Skin epidermis (tissue), 12 donors: ENCODE data around the gene PFKFB4.
A peak's percentile ranks its signal among the peaks of the same experiment; 100 is the strongest.
"Not testable (repeated sequence)": the region's sequence is repeated elsewhere in the genome, so short reads cannot be mapped to it uniquely, and the experiment has no call there.

ENCODE experiments used
- H3K27ac ChIP-seq, 21 experiments: fragments of 200-600 bp; sonication (generic) in 11 of 21; one replicate each; pipeline ENCODE4 v1.5.0; 2020; ENCODE audit warnings: mild to moderate bottlenecking in 3 of 21, inconsistent platforms in 2 of 21, moderate library complexity in 2 of 21
- H3K4me3 ChIP-seq, 7 experiments: fragments of 200-600 bp; sonication (generic) in 2 of 7; one replicate each; pipeline ENCODE4 v1.5.0; 2020; ENCODE audit warnings: inconsistent platforms in 2 of 7, mild to moderate bottlenecking in 2 of 7, moderate library complexity in 1 of 7

The PFKFB4 gene

DNA sequence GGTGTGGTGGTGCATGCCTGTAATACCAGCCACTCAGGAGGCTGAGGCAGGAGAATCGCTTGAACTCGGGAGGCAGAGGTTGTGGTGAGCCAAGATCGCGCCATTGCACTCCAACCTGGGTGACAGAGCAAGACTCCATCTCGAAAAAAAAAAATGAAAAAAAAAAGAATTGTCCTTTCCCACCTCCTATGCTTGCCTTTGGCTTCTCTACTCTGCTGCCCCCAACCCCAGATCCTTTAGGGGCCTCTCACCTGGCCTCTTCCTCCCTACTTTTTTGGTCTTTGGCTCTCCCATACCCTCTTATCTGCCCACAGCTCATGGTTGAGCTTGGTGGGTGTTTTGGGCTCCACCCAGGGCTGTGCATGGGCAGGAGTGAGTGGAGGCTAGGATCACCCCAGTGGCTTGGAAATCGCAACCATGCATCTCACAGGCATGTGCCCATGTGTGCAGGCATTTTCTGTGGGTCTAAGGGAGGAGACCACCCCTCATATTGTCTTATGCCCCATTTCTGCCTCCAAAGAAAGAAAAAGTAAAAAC lies 50.6 kb downstream of the PFKFB4 start:
- Histone ChIP-seq H3K4me3 (no peak overlapping the region), H3K27ac (peak overlapping the region in 3 of 21 experiments; percentile 45 to 98 (median 97))

DNA sequence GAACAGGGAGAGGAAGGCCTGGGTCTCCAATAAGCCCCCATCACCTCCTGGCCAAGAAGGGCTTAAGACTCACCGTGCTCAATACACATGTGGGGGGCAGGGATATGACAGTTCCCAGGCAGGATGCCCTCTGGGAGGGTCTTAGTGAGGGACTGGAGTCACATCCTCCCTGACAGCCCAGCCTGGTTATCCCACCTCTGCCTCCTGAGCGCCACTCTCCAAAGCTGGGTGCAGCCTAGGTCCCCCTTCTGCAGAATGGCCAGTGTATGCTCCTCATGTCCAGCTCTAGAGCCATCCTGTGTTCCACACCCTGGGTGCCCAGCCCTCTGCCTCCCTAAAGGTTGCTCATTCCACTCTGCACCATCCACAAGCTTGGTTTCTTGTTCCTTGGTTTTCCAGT lies 51.5 kb downstream of the PFKFB4 start:
- Histone ChIP-seq H3K27ac (peak overlapping the region in 17 of 21 experiments; percentile 87 to 98 (median 94)), H3K4me3 (no peak overlapping the region)

DNA sequence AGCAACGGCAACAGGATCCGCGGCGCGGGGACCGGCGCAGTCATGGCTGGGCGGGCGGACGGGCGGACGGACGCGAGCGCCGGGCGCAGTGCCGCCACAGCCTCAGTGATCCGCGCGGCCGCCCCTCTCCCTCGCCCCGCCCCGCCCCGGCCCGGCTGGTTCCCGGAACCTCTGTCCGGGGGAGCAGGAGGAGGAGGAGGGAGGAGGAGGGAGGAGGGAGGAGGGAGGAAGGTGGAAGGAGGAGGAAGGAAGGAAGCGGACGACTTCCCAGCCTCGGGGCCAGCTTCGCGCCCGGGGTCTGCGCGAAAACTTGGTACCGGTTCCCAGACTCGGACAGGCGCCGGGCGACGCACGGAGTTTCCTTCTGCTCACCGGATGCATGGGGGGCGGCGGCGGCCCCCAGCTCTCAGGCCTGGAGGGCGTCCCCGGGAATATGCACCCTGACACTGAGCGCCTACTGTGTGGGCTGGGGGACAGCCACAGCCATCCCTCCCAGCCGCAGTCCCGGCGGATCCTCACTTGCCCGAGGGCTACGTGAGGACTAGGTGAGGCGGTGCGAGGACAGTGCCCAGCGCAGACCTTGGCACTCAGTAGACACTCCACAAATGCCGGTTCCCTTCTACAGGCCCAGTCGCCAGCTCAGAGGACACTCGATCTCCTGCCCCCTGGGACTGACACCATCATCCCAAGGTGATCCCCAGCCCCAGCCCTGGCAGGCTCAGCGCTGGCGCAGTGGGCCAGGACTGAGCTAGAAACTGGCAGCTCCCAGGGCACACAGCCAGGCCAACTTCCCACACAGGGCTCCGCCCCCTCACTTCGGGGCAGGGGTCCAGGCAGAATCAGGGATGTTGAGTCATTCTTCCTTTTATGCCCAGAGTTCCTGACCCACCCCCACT lies 52.3 kb downstream of the PFKFB4 start, which contains the start of gene SHISA5:
Gene SHISA5, minus strand, starts transcription at position 124 of the 896 bp plus-strand sequence. Its CDS starts 80 bp downstream, at position 44.
- H3K4me3 ChIP-seq, result peak within 1 kb of the TSS; percentile 40 to 78 (median 58)
- peak within 1 kb of the TSS; percentile 76 to 98 (median 93) for H3K27ac ChIP-seq

DNA sequence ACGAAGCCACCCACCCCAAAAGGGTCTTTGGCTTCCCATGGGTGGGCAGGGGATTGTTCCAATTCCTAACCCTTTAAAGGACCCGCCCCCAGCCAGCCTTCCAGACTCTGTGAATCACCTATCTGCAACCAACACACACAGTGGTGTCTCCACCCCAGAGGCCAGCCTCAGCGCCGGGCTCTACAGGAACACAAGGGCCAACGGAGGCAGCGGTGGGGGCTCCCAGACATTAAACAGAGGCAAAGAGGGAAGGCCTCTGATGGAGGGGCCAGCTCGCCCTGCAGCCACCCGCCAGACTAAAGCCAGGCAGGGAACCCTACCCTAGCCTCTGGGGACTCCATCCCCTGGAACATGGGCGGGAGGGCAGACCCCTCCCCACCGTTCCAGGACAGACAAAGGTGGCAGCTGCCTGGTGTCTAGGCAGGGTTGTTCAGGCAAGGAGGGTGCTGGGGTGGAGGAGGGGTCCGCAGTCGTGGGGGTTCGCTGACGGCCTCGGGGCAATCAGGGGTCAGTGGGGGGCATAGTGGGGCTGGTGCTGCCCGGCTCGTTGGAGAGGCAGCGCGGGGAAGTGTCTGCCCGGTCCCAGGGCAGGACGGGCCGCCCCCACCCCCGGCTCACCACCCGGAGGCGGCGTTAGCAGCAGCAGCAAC lies 53.1 kb downstream of the PFKFB4 start:
- H3K27ac ChIP-seq, result peak overlapping the region; percentile 66 to 98 (median 93)
- H3K4me3 ChIP-seq, result peak overlapping the region; percentile 40 to 78 (median 58)

DNA sequence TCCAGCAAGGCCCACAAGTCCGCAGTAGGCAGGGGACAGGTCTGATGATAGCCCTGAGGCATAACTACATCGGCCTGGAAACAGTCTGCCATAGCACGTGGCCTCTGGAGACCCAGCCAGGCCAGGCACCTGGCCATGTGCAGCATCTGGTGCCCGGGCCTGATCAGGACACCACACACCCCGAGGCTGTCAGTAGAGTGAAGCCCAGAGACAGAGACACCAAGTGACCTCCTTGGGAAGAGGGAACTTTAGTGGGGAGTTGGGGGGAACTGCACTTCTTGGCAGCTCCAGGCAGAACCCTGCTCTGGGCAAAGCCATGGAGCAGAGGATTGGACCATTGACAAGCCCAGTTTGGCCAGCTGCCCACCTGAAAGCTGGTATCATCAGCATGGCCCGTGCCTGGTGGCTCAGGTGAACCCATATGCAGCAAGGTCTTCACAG lies 53.9 kb downstream of the PFKFB4 start:
- Histone ChIP-seq H3K27ac (peak overlapping the region in 19 of 21 experiments; percentile 86 to 98 (median 93)), H3K4me3 (peak overlapping the region in 5 of 7 experiments; percentile 50 to 78 (median 58))

DNA sequence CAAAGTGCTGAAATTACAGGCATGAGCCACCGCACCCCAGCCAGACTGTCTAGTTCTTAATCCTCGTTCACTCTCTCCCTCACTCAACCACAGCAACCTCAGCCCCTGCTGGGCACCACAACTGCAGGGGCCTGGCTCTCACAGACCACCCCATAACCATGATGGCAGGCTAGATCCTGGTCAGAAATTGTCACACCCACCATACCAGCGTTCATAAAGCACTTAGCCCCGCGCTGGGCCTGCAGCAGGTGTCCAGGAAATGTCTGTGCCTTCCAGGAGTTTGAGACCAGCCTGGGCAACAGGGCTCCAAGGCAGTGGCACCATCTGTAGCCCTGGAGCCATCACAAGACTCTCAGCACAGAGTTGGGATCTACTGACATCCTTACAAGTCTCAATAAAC lies 54.5 kb downstream of the PFKFB4 start:
- Histone ChIP-seq H3K4me3 (no peak overlapping the region), H3K27ac (peak overlapping the region in 11 of 21 experiments; percentile 90 to 98 (median 95))

DNA sequence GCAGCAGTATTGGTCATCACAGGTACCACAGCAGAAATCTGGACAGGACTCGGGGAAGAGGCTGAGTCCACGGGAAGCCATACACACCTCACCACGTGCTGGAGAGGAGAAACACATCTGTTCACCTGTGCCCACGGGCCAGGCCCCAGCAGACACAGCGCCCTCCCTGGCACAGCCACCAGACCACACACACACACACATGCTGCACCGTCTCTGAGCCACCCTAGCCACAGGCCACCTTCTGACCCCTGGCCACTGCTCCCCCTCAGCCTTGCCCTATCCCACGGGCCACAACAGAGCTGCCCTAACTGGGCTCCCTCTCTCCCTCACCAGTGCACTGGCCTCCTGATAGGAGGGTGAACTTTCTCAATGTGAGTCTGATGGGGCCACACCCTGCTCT lies 55.4 kb downstream of the PFKFB4 start:
- Histone ChIP-seq H3K4me3 (no peak overlapping the region), H3K27ac (peak overlapping the region in 6 of 21 experiments; percentile 3 to 49 (median 23))

DNA sequence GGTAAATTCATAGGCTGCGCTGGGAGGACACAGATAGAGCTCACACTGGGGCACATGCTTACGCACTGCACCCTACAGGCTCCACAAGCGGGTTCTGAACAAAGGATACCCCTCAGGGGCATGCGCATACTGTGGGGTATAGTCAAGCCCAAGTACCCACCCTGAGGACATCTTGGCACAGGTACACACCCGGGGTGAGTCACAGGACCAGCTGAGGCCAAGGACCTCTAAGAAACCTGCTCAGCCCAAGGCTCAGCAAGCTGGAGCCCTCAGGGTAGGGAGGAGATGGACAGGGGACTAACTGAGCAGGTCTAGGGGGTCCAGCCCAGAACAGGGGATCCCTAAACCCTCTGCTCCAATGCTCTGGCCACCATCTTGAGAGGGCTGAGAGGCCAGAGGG lies 55.9 kb downstream of the PFKFB4 start:
- H3K27ac ChIP-seq, result peak overlapping the region in 4 of 21 experiments; percentile 3 to 48 (median 23)

DNA sequence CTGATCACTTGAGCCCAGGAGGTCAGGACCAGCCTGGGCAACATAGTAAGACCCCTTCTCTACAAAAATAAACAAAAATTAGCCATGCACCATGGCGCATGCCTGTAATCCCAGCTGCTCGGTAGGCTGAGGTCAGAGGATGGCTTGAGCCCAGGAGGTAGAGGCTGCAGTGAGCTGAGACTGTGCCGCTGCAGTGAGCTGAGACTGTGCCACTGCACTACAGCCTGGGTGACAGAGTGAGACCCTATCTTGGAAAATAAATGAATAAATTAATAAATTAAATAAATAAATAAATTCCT lies 63.5 kb downstream of the PFKFB4 start:
- Histone ChIP-seq H3K27ac (peak overlapping the region in 16 of 21 experiments; percentile 0 to 75 (median 56)), H3K4me3 (no peak overlapping the region)

More for the DNA sequence above, 55.9 kb downstream of the PFKFB4 start:
- no peak overlapping the region for H3K4me3 ChIP-seq

DNA sequence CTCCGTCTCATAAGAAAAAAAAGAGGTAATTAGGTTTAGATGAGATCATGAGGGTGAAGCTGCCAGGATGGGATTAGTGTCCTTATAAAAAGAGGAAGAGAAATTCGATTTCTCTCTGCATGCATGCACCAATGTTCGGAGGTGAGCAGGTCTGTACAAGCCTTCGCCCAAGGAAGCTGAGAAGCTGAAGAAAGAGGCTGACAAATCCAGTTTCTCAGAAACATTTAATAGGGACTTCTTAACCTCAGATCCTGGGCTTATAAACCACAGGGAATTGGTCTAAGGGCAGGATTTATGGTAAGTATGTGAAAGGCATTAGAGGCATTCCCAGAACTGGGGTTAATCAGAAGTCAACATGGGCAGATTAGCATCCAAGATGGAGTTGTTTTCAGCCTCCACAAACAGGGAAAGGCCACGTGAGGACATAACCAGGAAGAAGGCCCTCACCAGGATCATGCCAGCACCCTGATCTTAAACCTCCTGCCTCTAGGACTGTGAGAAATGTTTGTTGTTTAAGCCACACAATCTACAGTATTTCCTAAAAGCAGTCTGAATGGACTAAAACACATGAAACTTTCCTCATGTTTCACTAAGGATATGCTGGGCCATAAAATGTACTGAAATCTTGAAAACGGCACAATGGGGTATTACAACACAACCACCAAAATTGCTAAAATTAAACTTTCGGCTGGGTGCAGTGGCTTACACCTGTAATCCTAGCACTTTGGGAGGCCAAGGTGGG lies 64.0 kb downstream of the PFKFB4 start:
- Histone ChIP-seq H3K4me3 (no peak overlapping the region), H3K27ac (peak overlapping the region in 18 of 21 experiments; percentile 0 to 75 (median 50))

DNA sequence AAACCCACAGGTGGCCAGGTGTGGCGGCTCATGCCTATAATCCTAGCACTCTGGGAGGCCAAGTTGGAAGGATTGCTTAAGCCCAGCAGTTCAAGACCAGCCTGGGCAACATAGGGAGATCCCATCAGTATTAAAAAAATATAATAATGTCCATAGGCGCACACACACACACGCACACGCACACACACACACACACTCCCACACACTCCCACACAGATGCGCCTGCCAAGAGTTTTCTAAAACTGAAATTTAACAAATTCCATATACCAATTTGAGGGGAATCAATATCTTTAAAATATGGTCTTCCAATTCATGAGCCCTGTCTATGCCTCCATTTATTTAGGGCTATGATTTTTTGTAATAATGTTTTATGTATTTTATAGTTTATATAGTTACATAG lies 69.7 kb downstream of the PFKFB4 start:
- Histone ChIP-seq H3K27ac (no peak overlapping the region), H3K4me3 (no peak overlapping the region)

DNA sequence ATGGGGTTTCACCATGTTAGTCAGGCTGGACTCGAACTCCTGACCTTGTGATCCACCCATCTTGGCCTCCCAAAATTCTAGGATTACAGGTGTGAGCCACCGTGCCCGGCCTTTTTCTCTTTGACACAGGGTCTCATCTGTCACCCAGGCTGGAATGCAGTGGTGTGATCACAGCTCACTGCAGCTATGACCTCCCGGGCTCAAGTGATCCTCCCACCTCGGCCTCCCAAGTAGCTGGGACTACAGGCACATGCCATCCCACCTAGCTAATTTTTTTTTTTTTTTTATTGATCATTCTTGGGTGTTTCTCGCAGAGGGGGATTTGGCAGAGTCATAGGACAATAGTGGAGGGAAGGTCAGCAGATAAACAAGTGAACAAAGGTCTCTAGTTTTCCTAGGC lies 73.8 kb downstream of the PFKFB4 start:
- H3K4me3 ChIP-seq, H3K27ac ChIP-seq: not testable (repeated sequence)

DNA sequence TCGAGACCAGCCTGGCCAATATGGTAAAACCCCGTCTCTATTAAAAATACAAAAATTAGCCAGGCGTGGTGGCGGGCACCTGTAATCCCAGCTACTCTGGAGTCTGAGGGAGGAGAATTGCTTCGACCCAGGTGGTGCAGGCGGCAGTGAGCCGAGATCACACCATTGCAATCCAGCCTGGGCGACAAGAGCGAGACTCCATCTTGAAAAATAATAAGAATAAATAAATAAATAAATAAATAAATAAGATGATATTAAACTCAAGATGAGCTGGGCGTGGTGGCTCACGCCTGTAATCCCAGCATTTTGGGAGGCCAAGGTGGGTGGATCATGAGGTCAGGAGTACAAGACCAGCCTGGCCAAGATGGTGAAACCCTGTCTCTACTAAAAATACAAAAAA lies 75.7 kb downstream of the PFKFB4 start:
- H3K27ac ChIP-seq, H3K4me3 ChIP-seq: not testable (repeated sequence)

DNA sequence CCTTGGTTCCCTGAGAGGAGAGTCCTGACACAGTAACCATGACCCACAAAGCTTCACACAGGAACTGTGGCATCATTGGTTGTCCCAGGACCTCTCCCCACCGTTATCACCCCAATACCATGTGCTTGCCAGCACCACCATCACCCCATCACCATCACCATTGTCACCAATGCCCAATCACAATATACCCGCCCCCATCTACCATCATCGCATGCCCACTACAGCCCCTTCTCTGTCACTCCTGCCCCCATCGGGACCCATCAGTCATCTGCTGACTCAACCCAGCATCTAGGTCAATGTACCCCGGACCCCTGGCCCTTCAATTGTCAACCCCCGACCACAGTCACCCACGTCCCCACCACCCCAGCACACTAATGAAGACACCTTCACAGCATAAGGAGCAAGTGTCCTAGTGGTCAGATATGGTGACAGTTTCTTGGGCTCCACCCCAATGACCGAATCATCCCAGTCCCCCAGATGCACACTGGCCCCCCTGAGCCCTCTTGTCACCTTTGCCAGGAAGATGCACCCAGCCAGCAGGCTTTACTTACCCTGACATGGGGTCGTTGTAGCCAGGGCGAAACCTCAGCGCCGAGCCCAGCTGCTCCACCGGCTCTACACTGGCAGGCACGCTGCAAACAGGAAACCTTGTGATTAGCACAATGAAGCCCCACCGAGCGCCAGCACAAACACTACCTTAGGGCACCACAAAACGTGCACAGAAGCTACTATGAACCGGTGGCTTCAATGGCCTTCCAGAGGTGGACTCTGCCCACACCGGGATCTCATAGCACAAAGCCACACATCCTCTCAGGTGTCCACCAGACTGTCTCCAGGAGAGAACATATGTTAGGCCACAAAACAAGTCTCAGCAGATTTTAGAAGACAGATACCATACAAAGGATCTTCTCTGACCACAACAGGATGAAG lies 77.7 kb downstream of the PFKFB4 start:
- Histone ChIP-seq H3K4me3 (peak overlapping the region in 3 of 7 experiments; percentile 12 to 17 (median 15)), H3K27ac (peak overlapping the region in 16 of 21 experiments; percentile 3 to 92 (median 74))

DNA sequence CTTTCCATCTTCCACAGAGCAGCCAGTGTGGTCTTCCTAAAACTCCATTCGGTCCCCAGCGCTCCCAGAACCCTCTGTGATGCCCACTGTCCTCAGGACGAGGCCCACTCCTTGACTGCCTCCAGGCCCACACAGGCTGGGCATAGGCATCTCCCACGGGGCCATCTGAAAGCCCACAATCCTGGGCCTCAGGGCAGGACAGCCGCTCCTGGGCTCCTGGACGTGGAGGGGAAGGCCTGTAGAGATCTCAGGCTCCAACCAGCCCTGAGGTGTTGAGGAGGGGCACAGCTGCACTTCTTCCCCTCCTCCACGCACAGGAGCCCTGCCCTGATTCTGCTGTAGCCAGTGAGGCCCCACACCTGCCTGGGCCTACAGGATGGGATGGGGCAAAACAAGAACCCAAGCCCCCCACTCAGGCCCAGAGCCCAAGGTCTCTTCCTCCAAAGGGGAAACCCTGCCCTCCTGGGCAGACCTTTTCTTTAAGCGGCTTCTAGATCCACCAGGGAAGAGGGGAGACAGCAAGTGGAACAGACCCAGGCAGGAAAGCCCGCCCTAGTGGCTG lies 78.6 kb downstream of the PFKFB4 start:
- Histone ChIP-seq H3K4me3 (peak overlapping the region in 1 of 7 experiments; percentile 17), H3K27ac (peak overlapping the region in 18 of 21 experiments; percentile 3 to 92 (median 72))

DNA sequence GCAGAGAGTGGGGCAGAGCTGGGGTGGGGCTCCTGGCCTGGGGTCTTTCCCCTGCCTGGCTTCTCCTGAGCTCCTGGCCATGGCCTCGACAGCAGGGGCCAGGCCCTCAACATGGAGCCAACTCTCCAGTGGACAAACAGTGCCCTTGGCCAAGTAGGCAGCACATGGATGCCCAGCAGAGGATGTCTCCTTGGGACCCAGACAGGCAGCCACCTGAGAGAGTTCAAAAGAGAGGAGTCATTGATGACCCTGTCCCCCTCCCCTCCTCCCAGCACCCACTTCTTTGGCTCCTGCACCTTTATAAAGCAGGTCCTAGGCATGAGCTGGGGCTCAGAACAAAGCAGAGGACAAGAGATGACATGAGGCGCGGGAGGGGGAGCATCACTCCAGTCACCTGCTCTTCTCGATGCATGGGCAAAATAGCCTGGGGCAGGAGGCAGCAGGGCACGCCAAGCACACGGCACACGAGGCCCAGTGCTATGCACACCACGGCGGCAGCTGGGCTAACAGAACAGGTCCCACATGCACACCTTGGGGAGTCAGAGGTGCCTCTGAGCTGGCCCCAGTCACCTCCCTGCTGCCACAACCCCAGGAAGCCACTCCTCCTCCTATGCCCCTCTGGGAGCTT lies 80.1 kb downstream of the PFKFB4 start:
- H3K27ac ChIP-seq, result peak overlapping the region in 5 of 21 experiments; percentile 7 to 83 (median 35)

DNA sequence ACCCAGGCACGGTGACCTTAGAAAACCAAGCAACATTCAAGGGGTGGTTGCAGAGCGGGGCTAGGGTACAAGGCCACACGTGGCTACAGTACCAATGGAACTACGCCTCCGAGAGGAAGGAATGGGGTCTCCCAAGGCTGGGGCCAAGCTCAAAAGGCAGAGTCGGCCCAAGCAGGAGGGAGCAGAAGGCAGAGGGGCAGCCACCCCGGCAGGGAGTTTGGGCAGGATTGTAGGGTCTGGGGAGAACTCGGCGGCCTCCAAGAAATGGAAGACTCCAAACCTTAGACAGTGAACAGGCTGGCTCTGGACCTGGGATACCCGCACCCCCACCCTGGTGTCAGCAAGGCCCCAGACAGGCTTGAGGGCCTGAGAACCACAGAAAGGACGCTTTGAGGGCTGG lies 81.4 kb downstream of the PFKFB4 start:
- H3K4me3 ChIP-seq, result no peak overlapping the region
- H3K27ac ChIP-seq, result peak overlapping the region in 5 of 21 experiments; percentile 0 to 58 (median 33)

More for the DNA sequence above, 80.1 kb downstream of the PFKFB4 start:
- H3K4me3 ChIP-seq, result no peak overlapping the region

DNA sequence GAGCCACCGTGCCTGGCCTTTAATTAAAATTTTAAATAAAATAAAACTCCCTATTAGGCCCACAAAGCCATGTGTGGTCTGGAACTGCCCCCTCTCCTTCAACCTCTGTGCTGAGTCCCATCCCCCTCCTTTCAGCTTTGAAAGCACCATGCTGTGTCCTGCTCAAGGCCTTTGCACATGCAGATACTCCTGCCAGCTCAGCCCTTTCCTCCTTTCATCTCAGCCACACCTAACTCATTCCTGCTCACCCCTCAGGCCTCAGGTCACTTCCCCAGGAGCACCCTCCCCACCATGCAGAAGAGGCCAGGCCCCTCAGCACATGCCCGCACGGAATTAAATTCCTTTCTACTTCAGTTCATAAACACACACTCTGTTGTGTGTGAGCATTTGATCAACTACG lies 82.0 kb downstream of the PFKFB4 start:
- Histone ChIP-seq H3K27ac (peak overlapping the region in 2 of 21 experiments; percentile 2 to 58), H3K4me3 (no peak overlapping the region)
